Activated CD8-positive, alpha-beta T cell treated with anti-CD3 and anti-CD28 coated beads for 36 hours (primary cell): ENCODE results near the gene ADAD2. TPM values are rescaled to one million over a fixed set of nuclear protein-coding genes. Genes with fewer than 3 reads are reported as not detected.

Experiments
- ATAC-seq: fragments of 200-7000 bp; cut with Tn5 transposase; one replicate; pipeline ENCODE4 v1.10.0; 2021; ENCODE audit warnings: mild to moderate bottlenecking, moderate library complexity
- CTCF ChIA-PET: fragments of 350-600 bp; sonication (Branson Sonifier 250); formaldehyde crosslinking; loops from one replicate; lab custom pipeline; 2021; ENCODE audit warnings: antibody characterized with exemption; lab: Charles Lee
- POLR2A ChIA-PET: fragments of 350-600 bp; sonication (Branson Sonifier 250); formaldehyde crosslinking; loops from one replicate; lab custom pipeline; 2021; ENCODE audit warnings: antibody characterized with exemption; lab: Charles Lee
- DNase-seq: peaks from one replicate; pipeline ENCODE4 v3.0.0-alpha.2; 2020
- H3K27ac Mint-ChIP-seq: one replicate; pipeline ENCODE4 v1.8.0; 2021; ENCODE audit warnings: mild to moderate bottlenecking, mixed read lengths
- H3K27me3 Mint-ChIP-seq: one replicate; pipeline ENCODE4 v1.8.0; 2021; ENCODE audit warnings: mixed read lengths
- H3K36me3 Mint-ChIP-seq: one replicate; pipeline ENCODE4 v1.8.0; 2021; ENCODE audit warnings: low read depth, mixed read lengths
- H3K4me1 Mint-ChIP-seq: one replicate; pipeline ENCODE4 v1.8.0; 2021; ENCODE audit warnings: low read depth, mixed read lengths
- H3K4me3 Mint-ChIP-seq: one replicate; pipeline ENCODE4 v1.8.0; 2021; ENCODE audit warnings: mild to moderate bottlenecking, moderate library complexity, mixed read lengths
- H3K9me3 Mint-ChIP-seq: one replicate; pipeline ENCODE4 v1.8.0; 2021; ENCODE audit warnings: mixed read lengths
- CTCF ChIP-seq: fragments of 200-600 bp; IDR thresholded peaks from one replicate; pipeline ENCODE4 v1.8.0; 2022; ENCODE audit warnings: antibody characterized with exemption, mild to moderate bottlenecking
- intact Hi-C: fragments of 100-400 bp; cut with micrococcal nuclease; formaldehyde crosslinking; loops from one replicate; pipeline ENCODE4 v1.10.0; 2022
- total RNA-seq, 2 experiments: library from RNA; stranded (reverse); gene quantifications; one replicate each; pipeline ENCODE4 v1.2.3, GENCODE V29; 2021

Gene ADAD2
- total RNA-seq, 2 experiments from 2014 or later, result 0.16 to 0.63 TPM

- Mint-ChIP-seq H3K27me3 (peaks cover 27% of the 10 kb centered on the region), H3K36me3 (no peaks in the 10 kb centered on the region), H3K27ac (no peak overlapping the region), H3K9me3 (no peaks in the 10 kb centered on the region), H3K4me3 (no peak overlapping the region), H3K4me1 (no peaks in the 10 kb centered on the region)
- DNase-seq (no peak), ATAC-seq (no peak)
- ChIA-PET POLR2A (interaction anchor here (0.6 kb wide), 1 partner anchor 12 kb away, joined by 4 read pairs; no protein-coding TSS in a partner anchor), CTCF (no interaction called here)
- intact Hi-C loops, result no loop called here
- no peak for TF ChIP-seq CTCF
These were observed 45.7 kb downstream of the ADAD2 start for GRCh38 chr16:84236671-84237070.

GRCh38 chr16:84237994-84238750 is 47.2 kb downstream of the ADAD2 start:
- H3K4me3 Mint-ChIP-seq, result no peak overlapping the region
- no peaks in the 10 kb centered on the region for H3K36me3 Mint-ChIP-seq
- intact Hi-C loops, result no loop called here
- H3K27ac Mint-ChIP-seq, result no peak overlapping the region
- ChIA-PET POLR2A (no interaction called here), CTCF (no interaction called here)
- no peak for DNase-seq
- no peak for TF ChIP-seq CTCF
- ATAC-seq, result no peak
- no peaks in the 10 kb centered on the region for H3K9me3 Mint-ChIP-seq
- H3K27me3 Mint-ChIP-seq, result peaks cover 29% of the 10 kb centered on the region
- no peaks in the 10 kb centered on the region for H3K4me1 Mint-ChIP-seq

GRCh38 chr16:84239141-84239769 is 48.3 kb downstream of the ADAD2 start:
- Mint-ChIP-seq H3K9me3 (no peaks in the 10 kb centered on the region), H3K4me1 (no peaks in the 10 kb centered on the region), H3K27me3 (peaks cover 31% of the 10 kb centered on the region), H3K27ac (no peak overlapping the region), H3K4me3 (no peak overlapping the region), H3K36me3 (no peaks in the 10 kb centered on the region)
- no peak for TF ChIP-seq CTCF
- ATAC-seq (no peak), DNase-seq (no peak)
- intact Hi-C loops, result no loop called here
- ChIA-PET POLR2A (no interaction called here), CTCF (no interaction called here)

GRCh38 chr16:84239909-84240308 is 49.0 kb downstream of the ADAD2 start, which contains the start of gene KCNG4:
KCNG4 (minus strand) TSS chr16:84240012; CDS start chr16:84237485, 2,527 bp downstream.
- intact Hi-C loops, result no loop called here
- H3K9me3 Mint-ChIP-seq, result no peaks in the 10 kb centered on the region
- CTCF ChIA-PET, result interaction anchor here (1.2 kb wide), 1 partner anchor 37 kb away, joined by 4 read pairs; no protein-coding TSS in a partner anchor

More at GRCh38 chr16:84239909-84240308, 49.0 kb downstream of the ADAD2 start, which contains the start of gene KCNG4:
- Mint-ChIP-seq H3K4me3 (no peak within 1 kb of the TSS), H3K4me1 (no peaks in the 10 kb centered on the region), H3K36me3 (no peaks in the 10 kb centered on the region), H3K27ac (no peak within 1 kb of the TSS), H3K27me3 (peaks cover 31% of the 10 kb centered on the region)
- DNase-seq (no peak), ATAC-seq (no peak)
- no peak for TF ChIP-seq CTCF
- POLR2A ChIA-PET, result no interaction called here
